ENCODE results near the gene LEP.

GRCh38 chr7:128307061-128307460 is 66.0 kb downstream of the LEP start:
- no peak for TF ChIP-seq EP300 (IDR thresholded peaks at IDR 0.05)
- TF ChIP-seq POLR2A (IDR thresholded peaks at IDR 0.05), result no peak
- TF ChIP-seq, protein P1, sequence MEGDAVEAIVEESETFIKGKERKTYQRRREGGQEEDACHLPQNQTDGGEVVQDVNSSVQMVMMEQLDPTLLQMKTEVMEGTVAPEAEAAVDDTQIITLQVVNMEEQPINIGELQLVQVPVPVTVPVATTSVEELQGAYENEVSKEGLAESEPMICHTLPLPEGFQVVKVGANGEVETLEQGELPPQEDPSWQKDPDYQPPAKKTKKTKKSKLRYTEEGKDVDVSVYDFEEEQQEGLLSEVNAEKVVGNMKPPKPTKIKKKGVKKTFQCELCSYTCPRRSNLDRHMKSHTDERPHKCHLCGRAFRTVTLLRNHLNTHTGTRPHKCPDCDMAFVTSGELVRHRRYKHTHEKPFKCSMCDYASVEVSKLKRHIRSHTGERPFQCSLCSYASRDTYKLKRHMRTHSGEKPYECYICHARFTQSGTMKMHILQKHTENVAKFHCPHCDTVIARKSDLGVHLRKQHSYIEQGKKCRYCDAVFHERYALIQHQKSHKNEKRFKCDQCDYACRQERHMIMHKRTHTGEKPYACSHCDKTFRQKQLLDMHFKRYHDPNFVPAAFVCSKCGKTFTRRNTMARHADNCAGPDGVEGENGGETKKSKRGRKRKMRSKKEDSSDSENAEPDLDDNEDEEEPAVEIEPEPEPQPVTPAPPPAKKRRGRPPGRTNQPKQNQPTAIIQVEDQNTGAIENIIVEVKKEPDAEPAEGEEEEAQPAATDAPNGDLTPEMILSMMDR (IDR thresholded peaks at IDR 0.05), result no peak
- no peak for TF ChIP-seq POLR2AphosphoS5 (IDR thresholded peaks at IDR 0.05)
